IPS-NIHi7 (cell line): ENCODE measurements around the gene MATN4.
"Not testable (repeated sequence)": the region's sequence is repeated elsewhere in the genome, so short reads cannot be mapped to it uniquely, and the experiment has no call there.

Experiments
- DNase-seq: peaks from one replicate; pipeline ENCODE4 v3.0.0; 2012; ENCODE audit warnings: mixed read lengths; ENCODE audit errors: extremely low spot score

Gene MATN4, protein sequence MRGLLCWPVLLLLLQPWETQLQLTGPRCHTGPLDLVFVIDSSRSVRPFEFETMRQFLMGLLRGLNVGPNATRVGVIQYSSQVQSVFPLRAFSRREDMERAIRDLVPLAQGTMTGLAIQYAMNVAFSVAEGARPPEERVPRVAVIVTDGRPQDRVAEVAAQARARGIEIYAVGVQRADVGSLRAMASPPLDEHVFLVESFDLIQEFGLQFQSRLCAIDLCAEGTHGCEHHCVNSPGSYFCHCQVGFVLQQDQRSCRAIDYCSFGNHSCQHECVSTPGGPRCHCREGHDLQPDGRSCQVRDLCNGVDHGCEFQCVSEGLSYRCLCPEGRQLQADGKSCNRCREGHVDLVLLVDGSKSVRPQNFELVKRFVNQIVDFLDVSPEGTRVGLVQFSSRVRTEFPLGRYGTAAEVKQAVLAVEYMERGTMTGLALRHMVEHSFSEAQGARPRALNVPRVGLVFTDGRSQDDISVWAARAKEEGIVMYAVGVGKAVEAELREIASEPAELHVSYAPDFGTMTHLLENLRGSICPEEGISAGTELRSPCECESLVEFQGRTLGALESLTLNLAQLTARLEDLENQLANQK

DNA sequence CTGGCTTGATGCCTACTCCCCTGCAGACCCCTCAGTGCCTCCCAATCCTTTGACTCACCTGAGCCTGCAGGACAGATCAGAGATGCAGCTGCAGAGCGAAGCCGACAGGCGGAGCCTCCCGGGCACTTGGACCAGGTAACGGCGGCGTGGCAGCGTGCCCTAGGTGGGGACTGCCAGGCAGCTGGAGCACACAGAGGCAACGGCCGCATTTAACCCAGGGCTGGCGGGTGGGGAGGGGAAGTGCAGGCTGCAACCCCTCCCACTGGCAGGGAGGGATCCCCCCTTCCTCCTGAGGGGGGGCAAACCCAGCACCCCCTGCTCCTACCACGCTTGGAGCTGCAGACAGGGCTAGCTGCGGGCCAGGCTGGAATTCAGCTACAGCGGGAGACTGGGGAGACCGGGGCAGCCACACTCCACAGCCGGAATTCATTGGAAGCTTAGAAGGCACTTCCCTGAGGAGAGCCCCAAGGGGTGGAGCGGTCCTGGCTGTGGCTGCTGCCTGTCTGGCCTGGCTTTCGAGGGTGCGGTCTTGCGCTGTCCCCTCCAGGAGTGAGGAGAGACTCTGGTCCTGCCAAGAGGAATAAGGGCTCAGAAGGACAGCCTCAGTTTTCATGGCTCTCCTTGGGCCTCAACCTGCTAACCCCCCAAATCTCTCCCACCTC, at the start of gene MATN4:
Gene MATN4, minus strand, starts transcription at position 183 of the 662 bp plus-strand sequence. CDS start 2,717 bp downstream, outside the sequence.
- DNase-seq = no peak

DNA sequence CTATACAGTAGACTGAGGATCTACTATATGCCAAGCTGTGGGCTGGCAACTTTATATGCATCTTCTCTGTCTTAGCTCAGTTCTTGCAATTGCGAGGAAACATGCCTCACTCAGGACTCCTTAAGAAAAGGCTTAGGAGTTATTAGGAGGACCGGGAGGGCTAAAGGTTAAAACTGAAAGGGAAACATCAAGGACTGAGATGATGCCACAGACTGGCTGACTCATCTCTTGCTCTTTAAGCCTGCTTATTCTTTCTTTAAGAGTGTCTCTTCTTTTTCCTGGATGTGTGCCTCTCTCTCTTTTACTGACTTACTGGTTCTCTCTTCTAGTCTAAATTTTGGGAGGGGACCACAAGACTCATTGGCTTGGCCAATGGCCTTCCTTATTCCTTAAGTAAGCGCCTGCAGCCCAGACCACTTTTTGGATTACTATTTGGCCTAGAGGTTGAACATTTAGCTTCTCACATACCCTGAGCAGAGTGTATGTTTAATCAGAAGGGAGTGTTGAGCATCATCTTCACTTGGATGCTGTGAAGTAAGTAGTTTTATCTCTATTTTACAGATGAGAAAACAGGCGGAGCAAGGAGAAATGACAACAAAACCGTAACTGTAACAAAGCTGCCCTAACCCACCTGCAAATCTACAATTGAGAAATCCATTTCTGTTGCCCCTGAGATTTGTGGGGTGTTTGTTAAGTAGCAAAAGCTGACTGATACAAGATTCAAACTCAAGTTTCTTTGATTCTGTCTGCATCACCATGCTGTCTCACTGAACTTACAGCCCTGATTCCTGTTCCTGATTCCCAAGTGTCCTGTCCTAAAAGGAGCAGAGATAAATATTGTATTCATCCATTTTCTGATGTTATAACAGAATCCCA, 47.3 kb upstream of the MATN4 start:
- DNase-seq = no peak

DNA sequence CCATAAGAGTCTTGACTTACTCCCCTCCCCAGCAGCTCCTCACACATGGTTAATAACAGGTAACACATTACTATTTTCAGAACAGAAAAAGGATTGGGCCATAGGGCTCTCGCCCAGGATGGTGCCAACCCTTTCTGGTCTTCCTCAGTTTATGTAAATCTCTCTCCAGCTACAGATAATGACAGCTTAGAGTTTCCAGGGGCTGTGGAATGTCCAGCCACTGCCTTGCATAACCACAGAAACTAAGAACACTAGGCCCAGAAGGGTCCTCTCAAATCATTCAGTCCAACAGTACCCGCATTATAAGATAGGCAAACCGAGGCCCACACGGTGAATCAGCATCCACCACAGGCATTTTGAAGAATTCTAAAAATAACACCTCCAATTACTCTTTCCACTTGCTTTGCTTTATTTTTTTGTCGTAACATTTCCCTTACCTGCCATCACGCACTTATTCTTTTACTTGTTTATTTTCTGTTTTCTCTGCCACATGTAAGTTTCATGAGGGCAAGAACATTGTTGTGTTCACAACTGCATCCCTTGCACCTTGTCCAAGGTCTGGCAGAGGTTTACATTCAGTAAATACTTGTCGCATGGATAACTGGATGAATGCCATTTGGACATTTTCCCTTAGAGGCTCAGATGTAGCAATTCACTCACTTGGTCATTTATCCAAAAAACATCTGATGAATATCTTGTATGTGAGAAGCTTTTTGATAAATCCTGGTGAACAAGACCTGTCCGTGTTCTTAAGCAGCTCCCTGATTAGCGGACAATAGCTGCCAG, 46.5 kb upstream of the MATN4 start:
- no peak for DNase-seq

DNA sequence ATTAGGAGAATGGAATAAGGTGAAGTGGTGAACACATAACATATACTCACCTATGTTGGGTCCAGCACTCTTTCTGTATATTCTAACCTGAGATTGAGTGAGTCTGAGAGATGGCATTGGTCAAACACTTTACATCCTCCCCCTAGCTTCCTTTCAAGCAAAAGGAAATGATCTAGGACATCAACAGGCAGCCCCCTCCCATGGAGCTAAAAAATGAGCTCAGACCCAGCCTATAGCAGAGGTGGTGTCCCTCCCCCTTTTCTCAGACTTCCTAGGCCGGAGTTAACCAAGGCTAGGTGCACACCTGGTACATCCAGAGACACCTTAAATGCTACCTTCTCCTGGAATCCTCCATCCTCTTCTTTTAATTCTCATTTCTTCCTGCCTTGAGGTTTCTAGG, 45.6 kb upstream of the MATN4 start:
- DNase-seq = no peak

DNA sequence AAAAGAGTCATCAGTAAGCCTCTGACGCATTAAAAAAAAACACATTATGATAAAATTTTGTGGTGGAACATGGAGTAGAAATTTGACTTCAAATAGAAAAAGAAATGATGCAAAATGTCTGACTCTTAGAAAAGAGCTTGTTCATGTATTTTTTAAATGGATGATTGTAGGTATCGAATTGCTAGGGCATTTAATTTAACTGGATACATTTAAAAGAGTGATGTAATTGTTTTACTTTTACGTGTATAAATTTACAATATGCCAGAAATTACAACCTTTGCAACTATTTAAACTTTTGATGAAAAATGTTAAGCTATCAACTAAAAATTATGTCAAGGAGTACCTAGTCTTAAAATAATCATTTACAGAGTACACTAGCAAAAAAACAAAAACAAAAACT, 44.6 kb upstream of the MATN4 start:
- DNase-seq = no peak

DNA sequence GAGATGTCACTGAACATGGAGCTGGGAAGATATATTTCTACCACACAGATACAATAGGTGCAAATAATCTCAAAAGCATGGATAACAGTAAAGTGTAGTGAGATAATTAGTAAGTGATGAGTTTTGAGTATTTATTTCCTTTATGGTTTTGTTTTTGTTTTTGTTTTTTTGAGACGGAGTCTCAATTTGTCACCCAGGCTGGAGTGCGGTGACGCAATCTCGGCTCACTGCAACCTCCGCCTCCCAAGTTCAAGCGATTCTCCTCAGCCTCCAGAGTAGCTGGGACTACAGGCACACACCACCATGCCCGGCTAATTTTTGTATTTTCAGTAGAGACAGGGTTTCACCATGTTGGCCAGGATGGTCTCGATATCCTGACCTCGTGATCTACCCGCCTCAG, 42.7 kb upstream of the MATN4 start:
- not testable (repeated sequence) for DNase-seq

DNA sequence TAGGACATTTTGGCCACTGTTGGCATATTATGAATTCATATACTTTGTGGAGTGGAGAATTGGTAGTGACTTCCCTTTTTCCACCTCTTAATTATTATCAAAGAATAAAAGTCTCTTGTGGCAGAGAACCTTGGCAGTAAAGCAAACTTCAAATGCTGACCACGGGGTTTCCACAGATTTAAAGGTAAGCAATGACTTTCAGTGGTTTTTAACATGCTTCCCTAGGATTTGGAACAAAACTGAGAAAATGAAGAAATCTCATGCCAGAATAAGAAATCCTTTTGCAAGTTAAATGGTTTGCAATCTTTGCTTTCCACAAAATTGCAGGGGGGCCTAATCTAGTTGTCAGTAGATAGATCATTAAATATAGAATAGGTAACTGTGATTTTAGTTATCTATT, 42.1 kb upstream of the MATN4 start:
- DNase-seq = no peak

DNA sequence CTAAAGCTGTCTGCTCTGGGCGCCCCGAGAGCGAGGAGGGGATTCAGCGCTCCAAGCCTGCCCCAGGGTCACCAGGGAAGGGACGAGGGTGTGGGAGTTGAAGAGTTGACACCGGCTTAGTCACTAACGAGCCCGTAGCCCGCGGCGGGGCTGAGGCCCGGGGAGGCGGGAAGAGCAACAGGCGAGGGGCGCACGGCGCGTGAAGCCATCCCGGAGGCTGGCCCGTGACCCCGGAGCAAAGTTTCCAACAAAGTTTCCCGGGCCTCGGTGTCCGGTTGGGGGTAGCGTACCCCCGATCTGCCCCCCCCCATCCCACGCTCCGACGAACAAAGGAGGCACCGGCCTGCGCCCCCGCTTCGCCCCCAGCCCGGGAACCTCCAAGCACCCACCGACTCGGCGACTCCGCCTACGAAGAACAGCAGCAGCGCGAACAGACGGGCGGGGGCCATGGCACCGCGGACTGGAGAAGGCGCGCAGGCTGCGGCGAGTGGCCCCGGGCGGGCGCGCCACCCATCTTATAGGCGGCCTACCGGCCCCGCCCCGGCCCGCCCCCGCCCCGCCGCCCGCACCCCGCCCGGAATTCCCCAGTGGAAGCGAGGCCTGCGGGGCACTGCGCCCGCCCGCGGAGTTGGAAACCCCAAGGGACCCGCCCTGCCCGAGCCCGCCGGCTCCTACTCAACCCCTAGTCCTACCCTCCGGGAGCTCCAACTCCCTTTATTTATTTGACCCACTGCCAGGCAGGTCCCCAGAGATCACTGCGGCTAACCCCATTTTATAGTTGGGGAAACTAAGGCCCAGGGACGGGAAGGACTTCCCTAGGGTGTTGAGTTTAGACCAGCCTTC, 40.1 kb upstream of the MATN4 start, which contains the start of gene SDC4:
Gene SDC4, minus strand, starts transcription at position 489 of the 843 bp plus-strand sequence. Its CDS starts 40 bp downstream, at position 449.
- DNase-seq = peak; percentile 72

DNA sequence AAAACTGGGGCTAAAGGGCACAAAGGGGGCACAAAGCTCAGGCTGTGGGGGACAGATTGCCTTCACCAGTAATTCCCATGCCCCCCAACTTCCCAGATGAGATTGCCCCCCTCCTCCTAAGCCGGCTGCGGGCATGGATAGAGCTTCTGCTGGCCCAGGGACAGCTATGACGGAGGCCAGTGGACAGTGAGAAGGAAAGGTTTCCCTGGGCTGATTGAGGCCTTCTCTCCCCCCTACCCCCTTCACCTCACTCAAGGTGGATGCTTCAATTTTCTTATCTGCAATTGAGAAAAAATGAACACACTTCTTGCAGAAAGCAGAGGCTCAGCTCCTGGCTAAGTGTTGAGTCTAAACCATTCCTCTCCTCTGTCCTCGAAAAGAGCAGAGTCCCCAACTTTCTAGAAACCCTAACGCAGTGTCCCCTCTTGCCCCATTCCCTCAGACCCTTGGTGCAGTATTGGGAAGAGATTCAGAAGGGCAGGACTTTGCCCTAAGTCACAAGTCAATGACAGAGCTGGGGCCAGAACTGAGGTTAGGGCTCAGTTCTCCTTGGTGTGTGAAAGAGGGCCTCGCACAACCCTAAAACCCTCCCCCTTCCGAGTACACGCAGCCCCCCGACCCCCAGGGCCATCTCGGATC, 39.3 kb upstream of the MATN4 start:
- no peak for DNase-seq

DNA sequence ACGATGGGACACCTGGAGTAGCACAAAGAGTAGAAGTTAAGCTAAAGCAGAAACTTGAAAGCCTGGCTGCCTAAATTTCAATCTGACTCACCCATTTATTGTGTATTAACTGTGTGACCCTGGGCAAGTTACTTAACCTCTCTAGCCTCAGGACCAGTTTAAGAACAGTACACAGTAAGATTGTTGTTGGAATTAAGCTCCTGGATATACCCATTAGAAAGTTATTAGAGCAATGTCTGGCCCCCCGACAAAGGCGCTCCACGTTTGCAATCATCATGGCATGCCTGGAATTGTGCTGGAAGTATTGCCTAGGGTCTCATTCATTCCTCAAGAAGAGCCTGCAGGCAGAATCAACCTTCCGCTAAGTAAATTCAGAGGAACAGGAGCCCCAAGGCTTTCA, 38.8 kb upstream of the MATN4 start:
- DNase-seq = no peak

DNA sequence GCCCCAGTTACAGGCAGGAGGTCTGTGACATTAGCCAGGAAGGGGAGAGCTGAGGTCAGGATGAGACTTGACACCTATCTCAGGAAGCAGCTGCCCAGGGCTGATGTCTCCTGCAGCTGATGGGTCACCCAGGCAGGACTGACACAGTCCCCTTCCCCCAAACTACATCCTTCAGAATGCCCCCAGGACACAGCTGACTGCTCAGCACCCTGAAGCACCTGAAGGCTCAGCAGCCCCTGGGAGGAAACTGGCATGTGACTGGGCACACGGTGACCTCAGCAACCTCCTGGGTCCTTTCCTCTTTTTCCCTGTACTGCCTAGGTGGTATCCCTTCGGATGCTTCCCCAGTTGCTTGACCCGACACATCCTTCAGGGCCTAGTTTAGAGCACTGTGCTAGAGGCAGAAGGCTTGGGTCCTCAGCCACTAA, 38.2 kb upstream of the MATN4 start:
- DNase-seq = no peak

DNA sequence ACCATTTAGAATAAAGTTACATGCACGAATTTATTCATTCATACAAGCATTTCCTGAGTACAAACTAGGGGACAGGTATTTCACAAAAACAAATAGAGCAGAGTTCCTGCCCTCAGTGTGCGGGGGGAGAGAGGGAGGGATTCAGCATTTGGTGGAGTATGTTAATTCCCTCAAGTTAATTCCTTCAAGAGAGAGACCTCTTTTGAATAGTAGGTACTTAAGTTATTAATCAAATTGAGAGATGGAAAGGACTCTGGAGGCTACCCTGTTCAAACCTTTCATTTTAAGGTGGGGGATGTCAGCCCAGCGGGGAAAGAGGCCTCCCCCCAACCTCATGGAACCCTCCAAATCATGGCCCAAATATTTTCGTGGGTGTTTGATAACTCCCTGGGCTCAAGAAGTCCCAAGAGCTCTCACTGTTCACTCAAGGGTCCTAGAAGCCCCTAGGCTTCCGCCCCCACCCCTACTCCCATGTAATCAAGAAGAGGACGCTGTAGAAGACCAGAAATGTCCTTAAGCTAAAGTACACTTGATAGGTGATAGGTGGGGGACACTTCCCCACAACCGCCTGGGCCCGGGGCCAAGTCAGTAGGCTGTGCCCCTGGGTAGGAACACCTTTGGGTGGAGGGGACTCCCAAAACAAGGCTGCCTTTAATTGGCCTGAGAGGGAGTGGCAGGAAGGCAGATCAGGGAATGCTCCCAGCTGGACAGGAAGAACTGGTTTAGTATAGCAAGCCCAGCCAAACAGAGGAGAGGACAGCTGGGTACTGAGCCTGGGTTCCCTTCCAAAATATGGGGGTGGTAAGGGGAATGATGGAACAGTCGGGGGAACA, 37.2 kb upstream of the MATN4 start:
- DNase-seq = no peak

DNA sequence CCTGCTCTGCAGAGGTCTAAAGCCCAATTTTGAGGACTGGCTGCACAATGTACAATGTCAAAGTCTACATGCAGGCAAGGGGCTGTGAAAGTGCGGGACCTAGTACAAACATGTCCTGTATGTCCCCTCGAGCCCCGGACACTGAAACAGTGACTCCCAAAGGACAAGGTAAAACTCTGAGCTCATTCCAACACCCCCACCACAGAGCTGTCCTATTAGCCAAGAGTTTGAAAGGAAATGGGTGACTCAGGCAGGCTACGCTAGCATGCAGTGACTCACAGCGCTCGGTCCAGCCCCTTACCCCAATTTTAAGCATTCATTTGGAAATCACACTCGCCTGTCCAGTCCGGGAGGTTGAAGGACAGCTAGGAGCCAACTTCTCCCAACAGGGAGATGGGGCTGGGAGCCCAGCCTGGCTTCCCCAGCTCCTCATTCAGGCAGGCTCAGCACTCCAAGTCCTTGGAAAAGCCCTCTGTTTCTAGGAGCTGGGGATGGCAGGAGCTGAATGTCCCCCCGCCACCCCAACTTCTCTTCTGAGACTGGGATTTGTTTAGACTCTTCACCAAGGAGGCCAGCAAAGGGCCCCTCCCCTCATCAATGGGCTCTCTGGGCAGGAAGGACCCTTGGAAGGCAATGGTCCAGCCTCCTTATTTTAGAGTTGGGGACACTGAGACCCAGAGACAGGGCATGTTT, 36.2 kb upstream of the MATN4 start:
- no peak for DNase-seq

DNA sequence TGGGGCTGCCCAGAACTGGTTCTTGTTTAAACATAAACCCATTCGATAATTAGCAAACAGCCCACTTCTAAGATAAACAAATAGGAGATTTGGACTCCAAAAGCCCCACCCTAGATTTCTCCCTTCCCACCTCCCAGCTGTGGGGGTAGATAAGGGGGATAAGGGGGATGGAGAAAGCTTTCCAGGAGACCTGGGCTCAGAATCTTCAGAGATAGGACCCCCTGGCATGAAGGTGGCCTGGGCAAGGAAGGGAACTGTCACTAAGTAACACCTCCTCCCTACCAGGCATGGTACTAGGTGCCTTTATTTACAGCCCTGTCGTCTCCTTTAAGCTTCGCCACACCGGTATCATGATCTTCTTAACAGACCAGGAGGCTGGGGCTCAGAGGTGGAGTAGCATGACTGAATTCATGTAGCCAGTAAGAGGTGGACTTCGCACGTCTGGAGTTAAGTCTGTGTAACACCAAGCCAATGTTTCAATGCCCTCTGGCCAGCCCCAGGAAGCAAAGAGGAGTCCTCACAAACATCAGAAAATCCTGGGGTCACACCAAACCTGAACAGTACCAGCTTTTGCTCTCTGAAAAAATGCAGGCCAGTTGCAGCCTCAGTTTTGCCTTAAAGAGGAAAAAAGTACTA, 35.6 kb upstream of the MATN4 start:
- no peak for DNase-seq

DNA sequence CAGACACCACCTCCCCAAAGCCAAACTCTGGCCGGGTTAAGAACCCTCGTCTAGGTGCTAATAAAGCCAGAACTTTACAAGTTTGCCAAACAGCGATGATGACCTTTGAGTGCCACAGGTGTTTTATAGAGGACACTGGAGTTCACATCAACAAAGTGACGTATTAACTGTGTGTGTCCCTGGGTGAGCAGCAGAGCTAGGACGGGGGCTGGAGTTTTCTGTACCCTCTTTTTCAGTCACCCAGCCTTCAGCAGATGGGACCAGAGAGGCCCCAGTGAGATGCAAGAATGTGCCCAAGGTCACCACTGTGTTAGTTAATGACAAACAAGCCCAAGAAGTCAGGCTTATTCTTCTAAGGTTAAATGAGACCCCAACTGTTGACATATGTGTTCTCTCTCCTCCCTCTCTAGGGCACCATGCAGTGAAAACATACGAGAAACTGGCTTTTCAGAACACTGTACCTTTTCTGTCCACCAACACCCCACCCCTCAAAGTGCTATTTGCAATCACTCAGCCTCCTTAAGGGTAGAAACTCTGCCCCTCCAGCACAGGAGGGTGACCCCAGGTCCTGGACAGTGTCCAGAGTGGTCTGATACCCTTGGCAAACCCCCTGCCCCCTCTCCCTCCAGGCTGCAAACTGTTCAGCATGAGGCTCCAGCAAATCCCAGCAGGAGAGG, 34.9 kb upstream of the MATN4 start:
- DNase-seq = no peak

DNA sequence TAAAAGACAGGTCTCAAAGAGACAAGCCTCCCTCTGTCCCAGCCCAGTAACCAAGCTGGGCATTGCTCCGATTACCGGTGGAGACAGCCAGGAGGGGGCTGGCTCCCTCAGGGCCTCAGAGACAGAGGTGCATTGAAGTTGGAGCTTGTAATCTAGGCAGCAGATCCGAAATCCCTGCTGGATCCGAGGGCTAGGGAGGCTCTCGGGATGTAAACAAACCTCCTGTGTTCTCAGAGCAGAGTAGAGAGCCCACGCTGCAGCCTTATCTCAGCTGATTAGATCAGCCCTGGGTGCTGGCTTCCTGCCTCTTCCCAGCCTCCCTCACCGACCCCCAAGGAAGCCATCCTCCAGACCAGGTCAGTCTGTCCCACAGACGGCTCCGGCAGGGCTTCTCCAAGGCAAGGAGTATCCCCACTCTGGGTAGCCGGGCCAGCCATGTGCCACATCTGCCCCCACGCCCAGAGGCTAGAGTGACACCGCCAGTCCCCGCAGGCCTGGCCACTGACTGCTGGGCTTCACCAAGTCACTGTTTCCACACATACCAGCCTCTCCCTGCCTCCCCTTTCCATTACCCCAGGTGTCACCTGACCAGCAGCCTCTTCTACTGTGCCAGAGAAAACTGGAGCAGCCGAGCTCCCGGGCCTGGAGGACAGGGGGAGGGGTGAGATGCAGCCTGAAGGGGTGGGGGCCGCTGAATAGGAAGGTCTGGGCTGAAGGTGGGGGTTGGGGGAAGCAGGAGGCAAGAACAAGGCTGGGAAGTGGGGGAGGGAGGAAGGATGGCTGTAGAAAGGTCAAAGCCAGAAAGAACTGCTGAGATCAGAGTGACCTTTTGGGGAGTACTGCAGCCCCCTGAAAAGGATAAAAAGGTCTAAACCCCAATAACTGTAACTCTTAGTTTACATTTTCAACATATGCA, 34.1 kb upstream of the MATN4 start:
- DNase-seq = peak; percentile 81
